ENCODE results near the gene ANTXRL. TPM values are rescaled to one million over a fixed set of nuclear protein-coding genes. Genes with fewer than 3 reads are reported as not detected.
"Not testable (repeated sequence)": the region's sequence is repeated elsewhere in the genome, so short reads cannot be mapped to it uniquely, and the experiment has no call there.

The ANTXRL gene
- total RNA-seq, 1 donor from 2014 or later, result not detected

DNA sequence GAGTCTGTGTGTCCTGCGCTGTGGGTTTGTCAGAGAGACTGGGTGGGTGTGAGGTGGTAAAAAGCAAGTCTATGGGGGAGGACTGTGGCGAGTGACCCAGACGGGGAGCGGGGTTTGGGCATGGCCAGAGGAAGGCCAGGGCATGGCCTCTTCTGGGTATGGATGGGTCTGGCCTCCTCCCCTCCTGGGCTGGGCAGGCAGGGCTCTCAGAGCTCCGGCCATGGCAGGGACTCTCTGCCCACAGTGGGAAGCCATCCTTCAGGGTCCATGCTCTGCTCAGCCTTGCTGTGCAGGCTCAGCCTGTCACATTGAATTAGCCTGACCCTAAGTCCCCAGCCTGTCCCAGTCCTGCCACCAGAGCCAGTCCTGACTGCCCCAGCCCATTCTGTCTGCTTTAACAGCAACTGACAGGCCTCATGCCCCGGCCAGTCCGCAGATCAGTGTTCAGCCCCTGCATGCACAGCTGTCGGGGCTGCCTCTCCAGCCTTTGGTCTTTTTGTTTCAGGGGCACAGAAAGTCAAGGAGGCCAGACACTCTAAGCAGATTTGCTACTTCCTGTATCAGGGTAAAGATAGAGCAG is 7.9 kb downstream of the ANTXRL start:
- no peak overlapping the region for H3K4me3 ChIP-seq
- no peak overlapping the region for H3K27ac ChIP-seq
- intact Hi-C loops (cut with DNase I), result no loop called here
- no peaks in the 10 kb centered on the region for H3K9me3 ChIP-seq
- no peaks in the 10 kb centered on the region for H3K36me3 ChIP-seq
- TF ChIP-seq POLR2A (IDR thresholded peaks at IDR 0.05), result no peak
- no peak for TF ChIP-seq POLR2AphosphoS5 (IDR thresholded peaks at IDR 0.05; ENCODE audit: insufficient read depth in 1 of 2, low read depth in 1 of 2)
- no peak for TF ChIP-seq CTCF (IDR thresholded peaks at IDR 0.05)
- no peaks in the 10 kb centered on the region for H3K4me1 ChIP-seq
- H3K27me3 ChIP-seq, result no peaks in the 10 kb centered on the region
- DNase-seq (ENCODE audit: extremely low spot score in 2 of 2), result no peak

DNA sequence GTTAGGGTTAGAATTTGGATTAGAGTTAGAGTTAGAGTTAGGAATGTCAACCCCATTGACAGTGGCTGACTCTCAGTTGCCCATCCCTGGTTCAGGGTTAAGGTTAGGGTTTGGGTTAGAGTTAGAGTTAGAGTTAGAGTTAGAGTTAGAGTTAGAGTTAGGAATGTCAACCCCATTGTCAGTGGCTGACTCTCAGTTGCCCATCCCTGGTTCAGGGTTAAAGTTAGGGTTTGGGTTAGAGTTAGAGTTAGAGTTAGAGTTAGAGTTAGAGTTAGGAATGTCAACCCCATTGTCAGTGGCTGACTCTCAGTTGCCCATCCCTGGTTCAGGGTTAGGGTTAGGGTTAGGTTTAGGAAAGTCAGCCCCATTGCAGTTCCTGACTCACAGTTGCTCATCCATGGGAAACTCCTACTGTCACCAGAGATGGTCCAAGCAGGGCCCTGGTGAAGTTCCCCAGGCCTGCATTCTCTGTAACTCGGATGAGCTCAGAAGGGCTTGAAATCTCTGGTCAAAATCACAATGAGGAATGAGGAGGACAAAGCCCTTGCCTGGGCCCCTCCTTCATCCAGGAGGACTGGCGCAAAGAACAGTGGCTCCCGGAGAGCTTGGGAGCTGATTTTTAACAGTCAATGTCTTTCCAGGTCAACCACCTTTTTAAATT is 8.7 kb downstream of the ANTXRL start:
- H3K27me3 ChIP-seq; H3K4me3 ChIP-seq; intact Hi-C loops (cut with DNase I); H3K27ac ChIP-seq; H3K9me3 ChIP-seq; H3K36me3 ChIP-seq; H3K4me1 ChIP-seq; DNase-seq (ENCODE audit: extremely low spot score in 2 of 2): not testable (repeated sequence)

- H3K4me1 ChIP-seq; H3K27me3 ChIP-seq; H3K36me3 ChIP-seq; intact Hi-C loops (cut with DNase I); H3K9me3 ChIP-seq; H3K4me3 ChIP-seq; H3K27ac ChIP-seq: not testable (repeated sequence)
- DNase-seq (ENCODE audit: extremely low spot score in 2 of 2), result peak in 1 of 2 donors; percentile 12
Measured at GRCh38 chr10:46296086-46296485, 9.3 kb downstream of the ANTXRL start.

DNA sequence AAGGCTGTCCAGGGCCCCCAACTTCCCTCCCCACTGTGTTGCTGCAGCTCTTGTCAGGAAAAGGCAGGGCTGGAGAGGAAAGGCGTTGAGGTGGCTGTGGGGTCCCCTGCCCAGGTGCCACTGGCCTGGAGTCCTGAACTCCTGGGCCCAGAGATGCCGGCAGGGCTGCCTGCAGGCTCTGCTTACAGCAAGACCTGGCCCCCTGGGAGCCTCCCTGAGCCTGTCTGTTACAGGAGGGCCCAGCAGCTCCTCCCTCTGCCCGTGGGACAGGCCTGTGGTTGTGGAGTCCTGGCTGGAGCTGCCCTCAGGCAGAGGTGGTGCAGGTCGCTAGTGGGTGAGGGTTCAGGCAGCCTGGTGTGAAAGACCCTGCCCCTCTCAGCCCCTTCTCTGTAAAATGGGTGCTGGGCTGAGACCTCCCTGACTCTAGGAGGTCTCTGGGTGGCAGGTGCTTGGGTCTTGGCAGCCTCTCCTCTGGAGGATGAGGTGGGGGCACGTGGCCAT is 9.9 kb downstream of the ANTXRL start:
- no peaks in the 10 kb centered on the region for H3K27me3 ChIP-seq
- DNase-seq (ENCODE audit: extremely low spot score in 2 of 2), result peak in 1 of 2 donors; percentile 77
- H3K4me1 ChIP-seq, result no peaks in the 10 kb centered on the region
- intact Hi-C loops (cut with DNase I), result no loop called here
- no peak overlapping the region for H3K27ac ChIP-seq
- no peaks in the 10 kb centered on the region for H3K9me3 ChIP-seq
- TF ChIP-seq CTCF (IDR thresholded peaks at IDR 0.05) (no peak), POLR2AphosphoS5 (IDR thresholded peaks at IDR 0.05; ENCODE audit: insufficient read depth in 1 of 2, low read depth in 1 of 2) (no peak), POLR2A (IDR thresholded peaks at IDR 0.05) (no peak)
- no peak overlapping the region for H3K4me3 ChIP-seq
- H3K36me3 ChIP-seq, result no peaks in the 10 kb centered on the region

- intact Hi-C loops (cut with DNase I), result no loop called here
- Histone ChIP-seq H3K27me3 (no peaks in the 10 kb centered on the region), H3K36me3 (no peaks in the 10 kb centered on the region), H3K4me1 (no peaks in the 10 kb centered on the region), H3K9me3 (no peaks in the 10 kb centered on the region), H3K27ac (no peak overlapping the region), H3K4me3 (no peak overlapping the region)
- peak in 1 of 2 donors; percentile 88 for DNase-seq (ENCODE audit: extremely low spot score in 2 of 2)
- TF ChIP-seq CTCF (IDR thresholded peaks at IDR 0.05), result no peak
- TF ChIP-seq POLR2AphosphoS5 (IDR thresholded peaks at IDR 0.05; ENCODE audit: insufficient read depth in 1 of 2, low read depth in 1 of 2), result no peak
- TF ChIP-seq POLR2A (IDR thresholded peaks at IDR 0.05), result no peak
Measured at GRCh38 chr10:46297406-46298204, 10.8 kb downstream of the ANTXRL start.

All from vagina (tissue), 2 donors.